DMS79 (cell line): ENCODE measurements around the gene URI1.
"Not testable (repeated sequence)": the region's sequence is repeated elsewhere in the genome, so short reads cannot be mapped to it uniquely, and the experiment has no call there.

Experiments
- DNase-seq: peaks from one replicate; lab custom pipeline; 2025; lab: John Stamatoyannopoulos, UW

The URI1 gene

GRCh38 chr19:29942404-29943261, 594 bp downstream of the URI1 start:
- peak; percentile 17 for DNase-seq

DNA sequence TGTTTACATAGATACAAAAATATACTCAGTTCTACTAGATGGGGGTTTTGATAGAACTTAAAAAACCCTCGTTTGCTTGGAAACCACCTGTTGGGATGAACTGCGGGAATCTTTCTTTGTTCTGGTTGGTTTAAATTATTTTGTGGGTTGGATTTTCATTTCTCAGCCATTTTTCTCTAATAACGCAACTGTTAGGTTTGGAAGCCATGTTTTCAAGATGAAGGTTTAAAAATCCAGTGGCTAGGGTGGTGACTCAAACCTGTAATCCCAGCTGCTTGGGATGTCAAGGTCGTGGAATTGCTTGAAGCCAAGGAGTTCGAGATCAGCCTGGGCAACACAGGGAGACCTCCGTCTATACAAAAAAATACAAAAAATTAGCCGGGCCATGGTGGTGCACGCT, 1.6 kb downstream of the URI1 start:
- no peak for DNase-seq

DNA sequence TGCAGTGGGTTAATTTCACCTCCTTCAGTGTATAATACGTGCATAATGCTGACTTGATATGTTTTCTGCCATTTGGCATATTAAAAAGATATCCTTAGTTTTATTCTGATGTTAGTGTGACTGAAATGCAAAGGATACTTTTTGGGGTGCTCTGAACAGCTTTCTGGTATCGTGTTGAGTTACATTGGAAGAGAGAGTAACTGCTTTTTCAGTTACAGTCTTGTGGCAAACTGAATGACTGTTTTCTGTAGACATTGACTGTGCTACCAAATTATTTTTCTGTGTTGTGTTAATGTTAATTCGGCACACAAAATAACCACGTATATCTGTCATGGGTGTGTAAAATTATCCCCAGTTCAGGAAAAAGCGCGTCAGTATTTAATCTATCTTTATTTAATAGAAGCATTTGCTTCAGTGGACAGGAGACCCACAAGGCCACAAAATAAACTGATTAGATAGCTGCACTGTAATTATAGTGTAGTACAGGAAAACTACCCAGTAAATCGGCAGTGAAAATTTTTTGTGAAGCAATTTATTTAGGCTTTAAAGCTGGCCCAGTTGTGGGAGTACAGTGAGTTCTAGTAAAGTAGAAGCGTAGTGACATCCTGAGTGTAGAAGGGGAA, 2.5 kb downstream of the URI1 start:
- DNase-seq = no peak

GRCh38 chr19:29945017-29945416, 3.0 kb downstream of the URI1 start:
- DNase-seq = no peak

DNA sequence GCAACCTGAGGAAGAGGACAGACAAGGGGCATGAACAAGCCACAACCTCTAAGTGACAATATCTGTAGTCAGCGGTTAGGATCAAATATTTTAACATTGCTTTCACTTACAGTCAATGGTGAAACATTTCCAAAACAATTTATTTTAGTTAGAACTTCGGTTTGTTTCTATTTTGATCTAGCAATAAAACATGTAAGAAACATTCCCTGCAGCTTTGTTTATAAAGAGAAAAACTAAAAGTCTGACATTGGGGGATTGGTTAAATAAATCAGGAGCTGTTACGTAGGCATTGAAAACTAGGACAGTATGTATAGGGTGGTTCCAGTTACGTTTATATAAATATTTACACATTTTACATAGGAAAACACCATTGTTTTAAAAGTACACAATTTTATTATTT, 3.4 kb downstream of the URI1 start:
- DNase-seq = no peak

DNA sequence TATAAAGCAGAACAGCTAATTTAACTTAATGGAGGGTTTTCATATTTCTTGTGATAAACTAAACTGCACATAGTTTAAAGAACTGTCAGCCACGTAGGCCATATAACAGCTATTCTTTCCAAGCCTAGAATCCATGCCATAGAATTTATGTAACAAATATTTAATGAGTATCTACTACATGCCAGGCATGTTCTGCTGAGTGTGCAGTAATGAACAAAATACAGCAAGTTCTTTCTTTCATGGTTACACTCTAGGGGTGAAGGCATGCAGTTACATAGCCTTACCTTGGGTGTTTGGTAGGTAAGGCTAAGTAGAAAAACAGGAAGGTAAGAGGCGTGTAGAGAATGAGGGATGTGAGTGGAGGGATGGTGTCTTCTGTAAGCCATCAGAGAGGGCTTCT, 4.6 kb downstream of the URI1 start:
- DNase-seq = no peak

DNA sequence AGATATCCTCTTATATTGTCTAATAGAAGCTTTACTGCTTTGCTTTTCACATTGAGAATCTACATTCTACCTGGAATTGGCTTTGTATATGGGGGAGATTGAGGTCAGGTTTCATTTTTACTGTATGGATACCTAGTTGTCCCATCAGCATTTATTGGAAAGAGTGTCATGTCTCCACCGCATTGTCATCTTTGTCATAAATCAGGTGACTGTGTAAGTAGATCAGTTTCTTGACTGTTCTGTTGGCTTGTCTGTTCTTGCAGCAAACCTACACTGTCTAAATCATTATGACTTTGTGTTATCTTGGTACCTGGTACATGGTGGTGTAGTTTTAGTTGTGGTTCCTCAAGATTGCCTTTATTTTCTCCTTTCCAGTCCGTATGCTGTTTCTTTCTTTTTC, 5.8 kb downstream of the URI1 start:
- DNase-seq = no peak

DNA sequence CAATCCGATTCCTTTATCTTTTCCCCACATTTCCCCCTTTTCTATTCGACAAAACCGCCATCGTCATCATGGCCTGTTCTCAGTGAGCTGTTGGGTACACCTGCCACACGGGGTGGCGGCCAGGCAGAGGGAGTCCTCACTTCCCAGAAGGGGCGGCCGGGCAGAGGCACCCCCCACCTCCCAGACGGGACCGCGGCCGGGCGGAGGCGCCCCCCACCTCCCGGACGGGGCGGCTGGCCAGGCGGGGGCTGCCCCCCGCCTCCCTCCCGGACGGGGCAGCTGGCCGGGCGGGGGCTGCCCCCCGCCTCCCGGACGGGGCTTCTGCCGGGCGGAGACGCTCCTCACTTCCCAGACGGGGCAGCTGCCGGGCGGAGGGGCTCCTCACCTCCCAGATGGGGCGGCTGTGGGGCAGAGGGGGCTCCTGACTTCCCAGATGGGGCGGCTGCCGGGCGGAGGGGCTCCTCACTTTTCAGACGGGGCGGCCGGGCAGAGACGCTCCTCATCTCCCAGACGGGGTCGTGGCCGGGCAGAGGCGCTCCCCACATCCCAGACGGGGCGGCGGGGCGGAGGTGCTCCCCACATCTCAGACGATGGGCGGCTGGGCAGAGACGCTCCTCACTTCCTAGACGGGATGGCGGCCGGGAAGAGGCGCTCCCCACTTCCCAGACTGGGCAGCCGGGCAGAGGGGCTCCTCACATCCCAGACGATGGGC, 6.9 kb downstream of the URI1 start:
- DNase-seq = not testable (repeated sequence)

- DNase-seq = no peak
Observed at GRCh38 chr19:29952177-29952576, 10.1 kb downstream of the URI1 start.

- DNase-seq = no peak
Observed at GRCh38 chr19:29952646-29953045, 10.6 kb downstream of the URI1 start.

DNA sequence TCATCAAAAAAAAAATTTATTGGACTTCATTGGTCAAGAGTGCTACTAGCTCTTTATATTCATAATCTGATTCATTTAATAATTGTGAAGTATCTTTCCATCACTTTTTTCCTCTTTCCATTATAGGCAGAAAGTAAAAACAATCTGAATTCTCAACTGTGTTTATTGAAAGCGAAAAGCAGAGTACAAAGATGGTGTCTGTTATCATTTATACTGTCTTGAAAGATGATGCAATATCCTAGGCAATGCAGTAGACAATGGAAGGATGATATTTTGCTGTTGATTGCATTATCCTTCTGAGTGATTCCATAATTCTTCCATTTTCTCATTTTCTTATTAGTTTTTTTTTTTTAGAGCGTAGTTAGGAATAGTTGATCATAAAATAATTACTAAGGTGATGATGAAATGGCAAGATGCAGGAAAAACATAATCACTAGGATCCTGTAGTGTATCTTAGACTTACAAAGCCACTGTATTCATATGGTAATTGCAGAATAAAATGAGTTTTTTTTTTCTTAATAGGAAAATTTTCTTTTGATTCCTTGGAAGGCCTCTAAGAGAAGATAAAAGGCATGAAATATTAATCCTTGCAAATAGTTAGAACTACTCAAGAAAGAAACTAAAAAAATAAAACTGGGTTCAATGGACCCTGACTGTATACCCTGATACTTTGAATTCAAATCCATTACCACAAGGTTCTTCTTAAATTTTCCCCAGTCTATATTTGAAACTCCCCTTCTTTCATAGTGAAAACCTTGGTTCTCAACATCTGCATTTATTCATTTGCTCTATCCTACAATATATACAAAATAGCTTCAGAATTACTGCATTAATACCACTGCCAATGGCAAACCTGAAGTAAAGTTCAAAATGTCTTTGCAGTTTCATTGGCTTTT, 11.6 kb downstream of the URI1 start:
- no peak for DNase-seq

GRCh38 chr19:29956855-29957254, 14.8 kb downstream of the URI1 start:
- no peak for DNase-seq

DNA sequence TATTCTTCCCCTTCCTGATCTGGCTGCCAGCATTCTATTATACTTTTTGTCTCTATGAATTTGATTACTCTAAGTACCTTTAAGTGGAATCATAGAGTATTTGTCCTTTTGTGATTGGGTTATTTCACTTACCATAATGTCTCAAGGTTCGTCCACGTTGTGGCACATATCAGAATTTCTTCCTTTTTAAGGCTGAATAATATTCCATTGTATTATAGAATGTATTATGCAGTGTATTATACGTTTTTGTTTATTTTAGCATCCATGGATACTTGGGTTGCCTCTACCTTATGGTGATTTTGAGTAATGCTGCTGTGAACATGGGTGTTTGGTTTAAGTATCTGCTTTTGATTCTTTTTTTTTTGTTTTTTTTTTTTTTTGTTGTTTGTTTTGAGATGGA, 19.3 kb downstream of the URI1 start:
- DNase-seq = no peak

DNA sequence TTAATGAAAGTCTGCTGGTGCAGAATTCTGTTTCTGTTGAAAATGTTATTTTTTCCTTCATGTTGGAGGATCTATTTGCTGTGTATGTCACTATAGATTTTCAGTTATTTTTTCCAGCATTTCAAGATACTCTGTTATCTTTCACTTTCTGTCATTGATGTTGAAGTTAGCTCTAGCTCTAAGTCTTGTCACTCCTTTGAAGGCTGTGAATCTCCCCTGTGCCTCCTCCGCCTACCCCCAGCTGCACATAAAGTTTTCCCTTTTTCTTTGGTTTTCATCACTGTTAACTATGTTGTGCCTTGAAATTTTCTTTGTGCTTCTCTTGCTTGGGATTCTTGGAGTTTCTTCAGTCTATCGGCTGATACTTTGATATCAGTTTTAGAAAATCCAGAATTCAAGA, 20.8 kb downstream of the URI1 start:
- no peak for DNase-seq

GRCh38 chr19:29963576-29963975, 21.5 kb downstream of the URI1 start:
- no peak for DNase-seq

GRCh38 chr19:29964171-29964570, 22.1 kb downstream of the URI1 start:
- DNase-seq = no peak

DNA sequence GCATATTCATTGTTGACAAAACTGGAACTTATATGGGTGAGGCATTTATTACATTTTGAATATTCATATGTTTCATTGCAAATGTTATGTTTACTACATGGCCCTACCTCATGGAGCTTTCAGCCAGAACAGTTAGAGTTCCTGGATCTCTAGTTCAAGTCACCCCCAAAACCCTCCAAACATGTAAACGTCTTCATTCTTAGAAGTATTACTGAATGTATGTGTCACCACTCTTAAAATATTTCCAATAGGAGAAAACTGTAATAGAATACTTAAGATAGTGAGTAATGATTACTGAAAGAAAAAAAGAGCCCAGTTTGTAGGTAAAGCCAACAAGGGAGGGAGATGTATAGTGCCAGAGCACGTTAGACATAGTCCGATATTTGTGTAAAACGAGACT, 23.5 kb downstream of the URI1 start:
- no peak for DNase-seq

GRCh38 chr19:29966142-29966541, 24.1 kb downstream of the URI1 start:
- DNase-seq = not testable (repeated sequence)

- no peak for DNase-seq
Observed at GRCh38 chr19:29966588-29967249, 24.7 kb downstream of the URI1 start.

DNA sequence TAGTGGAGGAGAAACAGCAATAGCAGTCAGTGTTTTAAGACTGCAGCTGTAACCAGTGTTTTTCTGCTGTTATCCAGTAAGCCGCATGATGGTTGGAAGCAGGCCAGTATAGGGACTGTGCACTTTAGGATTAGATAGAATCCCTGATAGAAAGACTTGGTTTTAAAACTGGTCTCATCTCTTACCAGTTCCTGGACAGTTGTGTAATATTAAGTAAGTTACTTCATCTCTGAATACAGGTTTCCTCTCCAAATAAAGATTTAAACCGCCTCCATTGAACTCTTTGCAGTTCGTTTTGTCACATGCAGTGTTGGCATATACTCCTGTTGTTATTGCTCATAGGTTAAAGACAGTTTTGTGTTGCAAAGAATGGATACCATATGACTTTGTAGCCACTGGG, 25.6 kb downstream of the URI1 start:
- DNase-seq = no peak

GRCh38 chr19:29969891-29970290, 27.9 kb downstream of the URI1 start:
- DNase-seq = no peak

DNA sequence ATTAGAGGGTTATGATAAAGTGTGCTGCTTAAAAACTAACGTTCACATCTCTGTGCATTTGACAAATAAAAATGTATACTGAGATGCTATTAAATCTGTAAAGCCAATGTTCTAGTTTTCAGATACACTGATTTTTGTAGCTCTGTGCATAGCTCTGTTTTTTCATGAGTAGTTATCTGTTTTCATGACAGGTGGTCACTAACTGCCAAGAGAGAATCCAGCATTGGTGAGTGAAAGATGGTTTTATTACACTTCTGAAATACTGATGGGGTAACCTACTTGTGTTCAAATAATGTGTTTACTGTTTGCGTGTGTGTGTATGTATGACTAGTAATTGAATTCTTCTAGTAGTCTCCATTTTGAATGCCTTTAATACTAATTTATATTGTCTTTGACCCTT, 29.0 kb downstream of the URI1 start:
- DNase-seq = no peak
